ENCODE results near the gene RAC3. TPM values are rescaled to one million over a fixed set of nuclear protein-coding genes. Genes with fewer than 3 reads are reported as not detected.
A peak's percentile ranks its signal among the peaks of the same experiment; 100 is the strongest.

The RAC3 gene
- total and polyA plus RNA-seq, 4 donors = 0.63 to 6.3 (median 3.3) TPM

DNA sequence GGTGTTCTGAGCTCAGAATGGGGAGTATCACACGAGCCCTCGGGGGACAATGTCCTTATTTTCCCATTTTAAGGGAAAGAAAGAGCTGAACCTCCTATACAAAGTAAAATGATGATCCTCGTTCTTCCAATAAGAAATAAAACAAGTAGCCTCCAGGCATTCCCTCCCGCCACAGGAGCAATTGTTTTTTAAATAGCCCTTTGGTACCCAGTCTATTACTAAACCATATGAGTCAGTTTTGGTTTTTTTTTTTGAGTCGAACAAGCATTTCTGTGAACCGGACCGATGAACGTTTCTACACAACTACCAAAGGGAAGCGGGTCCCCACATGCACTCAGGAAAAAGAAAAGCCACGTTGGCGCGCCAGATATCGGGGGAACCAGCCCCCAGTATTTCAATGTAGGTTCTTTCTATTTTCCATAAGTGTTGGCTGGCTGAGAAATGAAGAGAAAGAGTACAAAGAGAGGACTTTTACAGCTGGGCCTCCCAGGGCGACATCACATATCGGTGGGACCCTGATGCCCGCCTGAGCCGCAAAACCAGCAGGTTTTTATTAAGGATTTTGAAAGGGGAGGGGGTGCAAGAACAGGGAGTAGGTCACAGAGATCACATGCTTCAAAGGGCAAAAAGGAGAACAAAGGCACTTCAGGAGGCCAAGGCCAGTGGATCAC, 9.8 kb downstream of the RAC3 start:
- no peaks in the 10 kb centered on the region for H3K9me3 ChIP-seq (ENCODE audit: control insufficient read depth in 4 of 4, low read length in 3 of 4)
- peak overlapping the region in 1 of 2 donors; percentile 57 for H3K9ac ChIP-seq (ENCODE audit: low read depth in 1 of 2, low read length in 2 of 2)
- 90% methylated on average over 17 of the region's 17 CpGs for WGBS
- H3K36me3 ChIP-seq (ENCODE audit: control insufficient read depth in 4 of 4, insufficient read depth in 3 of 4, low read depth in 1 of 4, low read length in 3 of 4) = no peaks in the 10 kb centered on the region
- DNase-seq (ENCODE audit: low spot score) = no peak
- peaks cover 10 to 48% (median 27%) of the 10 kb centered on the region in 4 donors for H3K4me1 ChIP-seq (ENCODE audit: control insufficient read depth in 4 of 4, insufficient read depth in 4 of 4, low read length in 3 of 4)
- no peak overlapping the region for H3K4me3 ChIP-seq (ENCODE audit: low read depth in 1 of 3, low read length in 3 of 3)
- no peak for TF ChIP-seq NR2F2 (IDR thresholded peaks at IDR 0.05)
- TF ChIP-seq RXRA (IDR thresholded peaks at IDR 0.05) = no peak
- no peak for TF ChIP-seq EGR1 (IDR thresholded peaks at IDR 0.05; ENCODE audit: low read depth in 2 of 2)
- TF ChIP-seq YY1 (IDR thresholded peaks at IDR 0.05) = no peak
- no peak for TF ChIP-seq HNF4G (IDR thresholded peaks at IDR 0.05)
- peak overlapping the region; percentile 12 to 49 for H3K27ac ChIP-seq (ENCODE audit: low read depth in 1 of 2, low read length in 2 of 2)
- no peaks in the 10 kb centered on the region for H3K27me3 ChIP-seq (ENCODE audit: control insufficient read depth in 4 of 4, insufficient read depth in 4 of 4, low read length in 3 of 4)

DNA sequence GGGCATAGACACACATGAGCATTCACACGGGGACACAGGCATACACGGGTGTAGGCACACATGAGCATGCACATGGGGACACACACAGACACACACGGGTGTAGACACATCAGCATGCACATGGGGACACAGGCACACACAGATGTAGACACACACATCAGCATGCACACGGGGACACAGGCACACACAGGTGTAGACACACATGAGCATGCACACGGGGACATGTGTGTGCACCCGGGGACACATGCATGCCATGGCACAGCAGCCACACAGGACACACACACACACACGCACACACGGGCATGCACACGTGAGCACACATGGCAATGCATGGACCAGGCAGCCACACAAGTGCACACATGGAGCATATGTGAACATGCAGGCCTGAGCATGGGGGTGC, 11.2 kb downstream of the RAC3 start:
- Histone ChIP-seq H3K27ac (ENCODE audit: low read depth in 1 of 2, low read length in 2 of 2) (no peak overlapping the region), H3K4me1 (ENCODE audit: control insufficient read depth in 4 of 4, insufficient read depth in 4 of 4, low read length in 3 of 4) (peaks cover 8 to 53% (median 32%) of the 10 kb centered on the region in 4 donors), H3K9ac (ENCODE audit: low read depth in 1 of 2, low read length in 2 of 2) (no peak overlapping the region), H3K36me3 (ENCODE audit: control insufficient read depth in 4 of 4, insufficient read depth in 3 of 4, low read depth in 1 of 4, low read length in 3 of 4) (peaks cover 0 to 8% (median 1%) of the 10 kb centered on the region in 4 donors), H3K4me3 (ENCODE audit: low read depth in 1 of 3, low read length in 3 of 3) (no peak overlapping the region), H3K9me3 (ENCODE audit: control insufficient read depth in 4 of 4, low read length in 3 of 4) (no peaks in the 10 kb centered on the region), H3K27me3 (ENCODE audit: control insufficient read depth in 4 of 4, insufficient read depth in 4 of 4, low read length in 3 of 4) (no peaks in the 10 kb centered on the region)
- 93% methylated on average over 9 of the region's 9 CpGs for WGBS
- no peak for DNase-seq (ENCODE audit: low spot score)
- TF ChIP-seq FOXA2 (IDR thresholded peaks at IDR 0.05) (no peak), NR2F2 (IDR thresholded peaks at IDR 0.05) (no peak), EGR1 (IDR thresholded peaks at IDR 0.05; ENCODE audit: low read depth in 2 of 2) (no peak), GABPA (IDR thresholded peaks at IDR 0.05 in 1 of 2, conservative IDR thresholded peaks at IDR 0.05 in 1 of 2) (no peak), TAF1 (conservative IDR thresholded peaks at IDR 0.05) (no peak), RXRA (IDR thresholded peaks at IDR 0.05) (no peak), HNF4G (IDR thresholded peaks at IDR 0.05) (no peak)

DNA sequence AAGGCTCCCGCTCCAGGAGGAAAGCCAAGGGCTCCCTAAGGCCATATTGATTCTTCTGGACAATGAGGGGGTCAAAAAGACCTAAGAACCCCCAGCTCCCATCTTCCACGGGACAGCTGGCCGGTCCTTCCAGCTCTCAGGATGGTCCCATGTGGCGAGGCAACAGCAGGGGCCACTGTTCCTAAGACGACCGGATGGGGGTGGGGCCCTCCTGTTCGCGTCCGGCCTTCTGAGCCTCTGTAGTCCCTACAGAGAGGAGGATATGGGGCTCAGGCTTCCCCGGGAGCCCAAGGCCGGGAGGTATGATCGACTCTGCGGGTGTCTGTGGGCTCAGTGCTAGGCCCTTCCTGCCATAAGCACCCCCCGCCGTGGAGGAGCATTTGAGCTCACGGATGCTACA, 12.0 kb downstream of the RAC3 start:
- Histone ChIP-seq H3K9me3 (ENCODE audit: control insufficient read depth in 4 of 4, low read length in 3 of 4) (no peaks in the 10 kb centered on the region), H3K36me3 (ENCODE audit: control insufficient read depth in 4 of 4, insufficient read depth in 3 of 4, low read depth in 1 of 4, low read length in 3 of 4) (peaks cover 0 to 8% (median 1%) of the 10 kb centered on the region in 4 donors), H3K27ac (ENCODE audit: low read depth in 1 of 2, low read length in 2 of 2) (no peak overlapping the region), H3K9ac (ENCODE audit: low read depth in 1 of 2, low read length in 2 of 2) (no peak overlapping the region), H3K27me3 (ENCODE audit: control insufficient read depth in 4 of 4, insufficient read depth in 4 of 4, low read length in 3 of 4) (no peaks in the 10 kb centered on the region), H3K4me3 (ENCODE audit: low read depth in 1 of 3, low read length in 3 of 3) (no peak overlapping the region), H3K4me1 (ENCODE audit: control insufficient read depth in 4 of 4, insufficient read depth in 4 of 4, low read length in 3 of 4) (peaks cover 8 to 57% (median 38%) of the 10 kb centered on the region in 4 donors)
- WGBS = 83% methylated on average over 16 of the region's 16 CpGs
- no peak for DNase-seq (ENCODE audit: low spot score)
- TF ChIP-seq, protein P1, sequence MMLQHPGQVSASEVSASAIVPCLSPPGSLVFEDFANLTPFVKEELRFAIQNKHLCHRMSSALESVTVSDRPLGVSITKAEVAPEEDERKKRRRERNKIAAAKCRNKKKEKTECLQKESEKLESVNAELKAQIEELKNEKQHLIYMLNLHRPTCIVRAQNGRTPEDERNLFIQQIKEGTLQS (IDR thresholded peaks at IDR 0.05) = no peak
- TF ChIP-seq SP1 (IDR thresholded peaks at IDR 0.05) (no peak), YY1 (IDR thresholded peaks at IDR 0.05) (no peak), FOXA2 (IDR thresholded peaks at IDR 0.05) (no peak), HNF4G (IDR thresholded peaks at IDR 0.05) (no peak)

DNA sequence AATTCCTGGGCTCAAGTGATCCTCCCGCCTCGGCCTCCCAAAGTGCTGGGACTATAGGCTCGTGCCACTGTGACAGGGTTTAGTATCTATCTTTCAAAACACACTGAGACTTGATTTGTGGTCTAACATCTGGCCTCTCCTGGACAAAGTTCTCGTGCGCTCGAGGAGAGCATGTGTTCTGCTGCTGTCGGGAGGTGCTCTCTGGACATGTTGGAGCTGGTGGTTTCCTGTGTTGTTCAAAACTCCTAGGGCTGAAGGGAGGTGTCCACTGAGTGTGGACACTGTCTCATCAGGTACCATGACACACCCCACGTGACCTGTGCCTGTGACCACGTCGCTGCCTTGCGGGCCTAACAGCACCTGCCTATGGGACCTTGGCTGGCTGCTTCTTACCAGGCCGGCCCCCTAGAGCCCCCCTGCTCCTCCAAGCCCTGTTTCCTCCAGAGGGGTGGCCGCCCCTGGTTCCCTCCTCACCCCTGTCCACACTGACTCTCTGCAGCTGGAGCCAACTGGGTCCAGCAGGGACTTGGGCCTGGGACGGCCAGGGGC, 14.5 kb downstream of the RAC3 start:
- Histone ChIP-seq H3K9ac (ENCODE audit: low read depth in 1 of 2, low read length in 2 of 2) (no peak overlapping the region), H3K27ac (ENCODE audit: low read depth in 1 of 2, low read length in 2 of 2) (peak overlapping the region; percentile 40 to 77), H3K9me3 (ENCODE audit: control insufficient read depth in 4 of 4, low read length in 3 of 4) (no peaks in the 10 kb centered on the region), H3K36me3 (ENCODE audit: control insufficient read depth in 4 of 4, insufficient read depth in 3 of 4, low read depth in 1 of 4, low read length in 3 of 4) (peaks cover 0 to 8% (median 2%) of the 10 kb centered on the region in 4 donors), H3K4me1 (ENCODE audit: control insufficient read depth in 4 of 4, insufficient read depth in 4 of 4, low read length in 3 of 4) (peaks cover 13 to 64% (median 45%) of the 10 kb centered on the region in 4 donors), H3K27me3 (ENCODE audit: control insufficient read depth in 4 of 4, insufficient read depth in 4 of 4, low read length in 3 of 4) (no peaks in the 10 kb centered on the region), H3K4me3 (ENCODE audit: low read depth in 1 of 3, low read length in 3 of 3) (no peak overlapping the region)
- DNase-seq (ENCODE audit: low spot score) = no peak
- 75% methylated on average over 14 of the region's 14 CpGs for WGBS
- TF ChIP-seq FOXA1 (IDR thresholded peaks at IDR 0.05) (no peak), HNF4A (conservative IDR thresholded peaks at IDR 0.05) (peak; percentile 9 to 39)

Measured in liver (tissue), 9 donors.